Activated T-cell treated with anti-CD3 and anti-CD28 coated beads, Interleukin-2, amount 50 U/mL, for 48 hours (primary cell): Measurements from ENCODE around the gene ATP11C.
"Not testable (repeated sequence)": the region's sequence is repeated elsewhere in the genome, so short reads cannot be mapped to it uniquely, and the experiment has no call there.

Source experiments
- DNase-seq, 2 experiments: peaks; one replicate each; pipeline ENCODE4 v3.0.0-alpha.2; 2020

The ATP11C gene

GRCh38 chrX:139932901-139933796 lies at the start of gene ATP11C:
Gene ATP11C (minus strand): TSS chrX:139933053. CDS start chrX:139932042, 1,011 bp downstream.
- DNase-seq: peak; percentile 83 to 86

DNA sequence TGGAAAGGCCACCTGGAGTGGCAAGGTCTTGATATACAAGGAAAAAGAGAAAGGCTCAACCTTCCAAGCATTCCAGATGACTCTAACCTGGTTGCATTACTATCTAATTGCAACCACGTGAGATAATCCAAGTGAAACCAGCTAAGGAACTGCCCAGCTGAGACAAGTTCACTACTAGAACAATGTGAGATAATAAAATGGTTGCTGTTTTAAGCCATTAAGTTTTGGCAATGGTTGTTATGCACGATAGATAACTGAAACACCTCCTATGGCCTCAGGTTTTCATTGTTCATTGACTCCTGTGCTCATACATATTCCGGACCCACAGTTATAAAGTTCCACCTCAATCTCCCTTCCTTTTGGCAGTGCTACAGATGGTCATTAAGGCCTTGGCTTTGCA lies 41.6 kb upstream of the ATP11C start:
- DNase-seq: no peak

DNA sequence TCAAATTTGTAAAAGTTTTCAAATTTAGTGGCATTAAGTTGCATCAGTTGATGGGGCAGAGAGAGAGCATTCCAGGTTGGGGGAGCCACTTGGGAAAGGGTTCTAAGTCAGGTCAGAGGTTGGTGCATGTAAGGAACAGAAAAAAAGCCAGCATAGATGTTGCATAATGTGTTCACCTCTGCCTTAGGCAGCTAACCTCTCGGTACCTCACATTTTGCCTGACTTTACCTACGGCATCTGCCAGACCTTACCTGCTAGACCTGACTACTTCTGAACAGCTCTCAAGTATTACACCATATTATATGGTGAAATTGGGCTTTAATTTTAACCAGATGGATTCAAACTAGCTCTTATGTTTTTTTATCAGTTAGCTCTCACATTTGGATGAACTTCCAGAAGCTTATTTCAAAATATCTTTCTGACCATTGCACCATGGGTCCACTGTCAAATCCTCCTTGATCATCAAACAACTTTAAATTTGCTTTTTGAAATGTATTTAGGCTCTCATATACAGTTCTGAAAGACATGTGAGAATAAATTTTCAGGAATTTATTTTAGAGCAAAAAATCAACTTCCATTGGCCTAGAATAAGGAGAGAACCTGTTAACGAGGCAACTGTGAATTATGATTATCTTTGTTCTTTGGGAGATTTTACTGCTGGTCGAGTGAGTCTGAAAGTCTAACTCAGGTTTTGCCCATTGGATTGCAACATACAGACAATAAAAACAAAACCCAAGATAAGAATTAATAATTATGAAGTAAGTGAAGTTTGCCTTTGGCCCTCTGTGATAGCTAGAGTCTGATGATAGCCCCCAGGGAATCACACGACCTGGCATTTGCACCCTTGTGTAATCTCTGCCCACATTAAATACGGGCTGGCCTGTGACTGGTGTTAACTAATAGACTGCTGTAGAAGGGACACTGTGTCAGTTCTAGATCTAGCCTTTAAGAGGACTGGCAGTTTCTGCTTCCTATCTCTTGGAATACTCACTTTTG lies 40.1 kb upstream of the ATP11C start:
- no peak for DNase-seq

GRCh38 chrX:139972113-139972512 lies 39.3 kb upstream of the ATP11C start:
- no peak for DNase-seq

- DNase-seq: no peak
Measured at GRCh38 chrX:139971394-139971749, 38.5 kb upstream of the ATP11C start.

DNA sequence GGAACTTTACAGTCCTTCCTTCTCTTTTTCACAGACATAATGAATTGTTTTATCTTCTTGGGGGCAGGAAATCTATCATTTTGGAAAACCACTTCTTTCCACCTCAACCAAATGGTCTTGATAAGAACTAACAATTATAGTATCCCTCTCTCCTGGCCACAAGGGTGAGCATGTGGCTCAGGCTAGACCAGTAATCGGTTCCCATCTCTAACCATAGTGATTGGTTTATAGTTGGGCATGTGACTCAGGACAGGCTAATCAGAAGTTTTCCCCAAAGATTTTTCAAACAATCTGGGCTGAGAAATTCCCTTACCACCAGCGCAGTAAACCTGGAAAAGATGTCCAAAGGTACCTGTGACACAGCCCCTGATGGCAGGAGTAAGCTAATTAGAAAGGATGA lies 36.4 kb upstream of the ATP11C start:
- no peak for DNase-seq

DNA sequence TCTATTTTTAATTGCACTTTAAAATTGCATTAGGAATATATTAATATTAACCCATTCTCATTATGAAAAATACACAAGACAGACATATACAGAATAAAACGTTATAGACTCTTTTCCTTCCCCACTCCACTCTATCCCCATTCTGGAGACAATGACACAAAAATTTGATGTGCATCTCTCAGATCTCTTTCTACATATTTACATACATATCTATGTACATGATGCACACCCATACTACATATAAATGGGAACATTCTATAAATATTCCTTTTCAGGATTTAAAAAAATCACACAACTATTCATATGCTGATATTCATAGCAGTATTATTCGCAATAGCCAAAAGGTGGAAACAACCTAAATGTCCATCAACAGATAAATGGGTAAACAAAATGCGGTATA lies 34.9 kb upstream of the ATP11C start:
- no peak for DNase-seq

GRCh38 chrX:139967300-139967699 lies 34.4 kb upstream of the ATP11C start:
- DNase-seq: no peak

DNA sequence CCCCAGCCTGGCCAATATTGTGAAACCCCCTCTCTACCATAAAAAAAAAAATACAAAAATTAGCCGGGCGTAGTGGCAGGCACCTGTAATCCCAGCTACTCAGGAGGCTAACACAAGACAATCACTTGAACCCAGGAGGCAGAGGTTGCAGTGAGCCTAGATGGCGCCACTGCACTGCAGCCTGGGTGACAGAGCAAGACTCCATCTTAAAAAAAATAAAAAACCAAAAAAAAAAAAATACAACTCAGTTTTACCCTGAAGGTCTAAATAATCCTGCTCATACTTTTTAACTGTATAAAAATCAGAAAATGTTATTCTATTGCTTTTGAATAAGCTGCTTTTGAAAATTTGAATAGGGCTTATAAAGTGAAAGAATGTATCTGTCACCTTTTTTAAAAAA lies 33.3 kb upstream of the ATP11C start:
- peak in 1 of 2 experiments; percentile 28 for DNase-seq

GRCh38 chrX:139965421-139965820 lies 32.6 kb upstream of the ATP11C start, which contains the start of gene CXorf66:
Gene CXorf66 (minus strand): TSS chrX:139965521. CDS start chrX:139965496, 25 bp downstream.
- DNase-seq: no peak

DNA sequence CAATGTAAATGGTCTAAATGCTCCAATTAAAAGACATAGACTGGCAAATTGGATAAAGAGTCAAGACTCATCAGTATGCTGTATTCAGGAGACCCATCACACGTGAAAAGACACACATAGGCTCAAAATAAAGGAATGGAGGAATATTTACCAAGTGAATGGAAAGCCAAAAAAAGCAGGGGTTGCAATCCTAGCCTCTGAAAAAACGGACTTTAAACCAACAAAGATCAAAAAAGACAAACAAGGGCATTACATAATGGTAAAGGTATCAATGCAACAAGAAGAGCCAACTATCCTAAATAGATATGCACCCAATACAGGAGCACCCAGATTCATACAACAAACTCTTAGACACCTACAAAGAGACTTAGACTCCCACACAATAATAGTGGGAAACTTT lies 28.2 kb upstream of the ATP11C start:
- not testable (repeated sequence) for DNase-seq

DNA sequence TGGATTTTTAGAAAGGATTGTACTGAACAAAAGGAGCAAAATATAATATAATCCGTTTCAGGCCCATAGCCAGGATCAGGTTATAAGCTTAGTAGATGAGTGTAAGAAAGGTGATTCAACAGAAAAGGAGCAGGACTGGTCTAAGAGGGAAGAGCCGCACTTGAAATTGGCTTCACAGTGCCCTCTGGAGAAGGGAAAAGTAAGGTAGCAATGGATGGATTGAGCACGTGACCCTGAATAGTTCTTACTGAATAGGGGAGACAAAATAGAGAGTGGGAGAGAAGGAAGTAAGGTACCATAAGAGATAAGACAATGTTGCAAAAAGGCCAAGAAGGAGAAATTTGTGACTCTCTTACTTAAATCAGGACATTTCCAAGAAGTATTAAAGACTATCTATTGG lies 16.9 kb upstream of the ATP11C start:
- DNase-seq: no peak

DNA sequence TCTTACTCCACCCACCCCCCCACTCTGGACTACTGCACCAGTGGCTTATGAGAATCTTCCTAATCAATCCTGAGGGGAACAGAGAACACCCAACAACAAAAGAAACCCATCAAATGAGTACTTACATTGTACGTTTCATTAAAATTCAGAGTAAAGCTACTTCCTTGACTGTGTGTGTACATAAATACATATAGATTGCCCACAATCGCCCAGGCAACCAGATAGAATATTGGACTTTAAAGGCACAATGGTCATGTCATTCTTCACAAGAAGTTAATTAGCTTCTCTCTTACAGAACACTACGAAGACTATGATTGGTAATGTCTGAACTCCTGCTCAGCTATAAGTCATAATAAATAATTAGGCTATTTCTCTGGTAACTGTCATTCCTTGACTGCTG lies 12.2 kb upstream of the ATP11C start:
- no peak for DNase-seq

DNA sequence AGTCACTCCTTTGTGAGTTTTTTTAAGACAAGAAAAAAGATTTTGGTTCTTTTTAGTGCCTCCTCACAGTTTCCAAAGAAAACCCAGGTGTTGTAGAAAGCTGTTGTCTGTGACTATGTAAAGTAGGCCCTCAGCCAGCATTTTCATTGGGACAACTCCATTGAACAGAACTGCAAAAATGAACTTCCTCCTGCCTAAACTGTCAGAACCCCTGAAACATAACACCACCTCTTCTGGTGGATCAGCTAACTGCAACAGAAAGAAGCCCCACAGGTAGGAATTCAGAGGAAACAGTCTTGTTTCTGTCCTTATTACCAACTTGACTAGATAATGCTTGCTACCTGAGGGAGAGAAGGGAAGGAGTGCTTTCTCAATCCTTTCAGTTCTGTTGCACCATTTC lies 3.4 kb upstream of the ATP11C start:
- no peak for DNase-seq

DNA sequence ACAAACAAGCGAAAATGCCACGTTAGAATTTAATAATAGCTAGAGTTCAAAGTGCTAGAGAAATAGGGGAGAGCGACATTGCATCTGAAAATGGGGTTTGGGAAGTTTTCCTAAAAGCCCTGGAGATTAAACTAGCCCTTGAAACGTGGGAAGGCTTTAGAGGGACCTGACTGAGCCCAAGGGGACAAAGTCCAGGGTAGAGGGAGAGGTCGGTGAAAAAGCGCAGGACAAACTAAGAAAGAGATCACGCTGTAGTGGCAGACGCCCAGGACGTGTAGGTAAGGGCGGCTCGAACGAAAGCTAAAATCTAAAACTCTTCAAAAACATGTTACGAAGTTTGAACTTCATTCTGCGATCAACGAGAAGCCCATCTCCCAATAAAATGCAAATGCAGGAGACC lies 1.1 kb upstream of the ATP11C start:
- DNase-seq: no peak

DNA sequence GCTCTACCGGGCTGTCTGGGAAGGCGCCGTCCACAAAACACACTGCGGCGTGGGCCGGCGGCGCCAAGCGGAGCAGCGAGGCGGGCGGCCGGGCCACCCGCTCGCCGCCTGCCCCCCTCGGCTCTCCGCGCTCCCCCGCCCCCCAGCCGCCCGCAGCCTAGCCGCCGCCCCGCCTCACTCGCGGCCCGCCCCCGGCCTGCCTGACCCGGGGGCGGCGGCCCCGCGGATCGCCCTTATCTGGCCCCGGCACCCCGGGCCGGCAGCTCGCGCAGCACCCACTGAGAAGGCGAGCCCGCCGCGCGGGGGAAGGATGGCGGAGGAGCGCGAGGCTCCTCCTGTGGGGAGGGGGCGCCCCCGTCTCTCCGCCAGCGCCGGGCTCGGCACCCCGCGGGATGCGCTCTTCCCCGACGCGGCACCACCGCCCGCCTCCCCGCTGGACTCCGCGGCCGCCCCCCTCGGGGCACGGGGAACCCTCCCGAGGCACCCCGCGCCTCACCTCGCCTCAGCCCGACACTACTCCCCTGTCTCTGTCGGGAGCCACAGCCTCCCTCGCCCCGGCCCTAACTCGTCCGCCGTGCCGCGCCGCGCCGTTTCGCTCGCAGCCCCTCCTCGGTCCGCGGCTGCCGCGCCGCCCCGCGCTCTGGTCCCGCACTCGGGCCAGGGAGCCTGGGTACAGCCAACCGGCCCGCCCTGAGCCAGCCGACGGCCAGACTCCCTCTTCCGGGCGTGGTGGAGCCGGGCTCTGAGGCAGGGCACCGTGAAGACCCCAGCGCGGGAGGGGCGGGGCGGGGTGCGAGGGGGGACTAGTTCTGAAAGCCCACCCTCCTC lies 566 bp downstream of the ATP11C start:
- peak in 1 of 2 experiments; percentile 53 for DNase-seq

DNA sequence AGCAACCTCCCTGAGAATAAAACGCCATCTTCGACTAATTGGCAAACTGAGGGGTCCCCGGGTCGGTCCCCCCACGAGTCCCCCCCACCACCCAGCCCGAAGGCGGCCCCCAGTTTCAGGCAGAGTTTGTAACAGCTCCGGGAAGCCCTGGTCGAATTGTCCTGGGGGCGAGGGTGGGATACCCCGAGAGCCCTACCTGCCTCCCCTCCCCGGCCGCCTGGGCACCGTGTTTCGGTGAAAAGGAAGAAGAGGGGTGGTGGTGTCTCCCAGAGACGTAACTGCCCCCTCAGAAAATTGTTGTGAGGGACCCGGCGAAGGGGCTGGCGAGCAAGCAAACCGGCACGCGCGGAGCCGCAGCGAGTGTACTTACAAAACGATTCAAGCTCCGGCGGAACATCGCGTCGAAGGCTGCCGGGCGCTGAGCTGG lies 1.2 kb downstream of the ATP11C start:
- peak in 1 of 2 experiments; percentile 40 for DNase-seq

DNA sequence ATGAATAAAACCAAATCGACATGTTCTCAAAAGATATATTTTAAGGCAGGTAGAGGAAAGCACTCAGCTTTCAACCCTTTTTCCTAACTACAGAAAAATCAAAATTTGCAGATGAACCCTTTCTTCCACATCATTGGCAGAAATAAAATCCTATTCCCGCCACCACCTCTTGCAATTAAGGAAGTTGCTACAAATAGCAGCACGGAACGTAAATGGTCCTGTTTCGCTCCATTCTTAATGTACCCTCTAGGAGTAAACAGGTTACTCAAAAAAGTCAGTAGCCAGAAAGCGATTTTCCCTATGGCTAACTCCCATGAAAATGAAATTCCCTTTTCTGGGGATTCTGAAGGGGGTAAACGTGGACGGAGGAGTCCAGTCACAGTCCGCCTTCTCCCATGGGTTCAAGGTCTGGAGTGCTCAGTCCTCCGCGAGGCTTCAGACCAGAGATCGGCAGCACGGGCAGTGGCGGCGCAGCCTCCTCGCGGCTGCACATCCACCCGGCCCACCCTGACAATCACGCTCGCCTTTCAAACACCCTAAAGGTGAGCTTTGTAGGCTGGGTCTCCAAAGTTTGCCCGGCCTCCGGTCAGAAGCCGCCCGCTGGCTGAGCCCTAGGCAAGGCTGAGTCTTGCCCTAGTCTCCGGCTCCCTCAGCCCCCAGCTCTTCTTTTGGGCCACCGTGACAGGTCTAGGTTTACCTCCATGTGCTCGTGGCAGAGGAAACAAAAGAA lies 1.8 kb downstream of the ATP11C start:
- DNase-seq: peak; percentile 37 to 39

DNA sequence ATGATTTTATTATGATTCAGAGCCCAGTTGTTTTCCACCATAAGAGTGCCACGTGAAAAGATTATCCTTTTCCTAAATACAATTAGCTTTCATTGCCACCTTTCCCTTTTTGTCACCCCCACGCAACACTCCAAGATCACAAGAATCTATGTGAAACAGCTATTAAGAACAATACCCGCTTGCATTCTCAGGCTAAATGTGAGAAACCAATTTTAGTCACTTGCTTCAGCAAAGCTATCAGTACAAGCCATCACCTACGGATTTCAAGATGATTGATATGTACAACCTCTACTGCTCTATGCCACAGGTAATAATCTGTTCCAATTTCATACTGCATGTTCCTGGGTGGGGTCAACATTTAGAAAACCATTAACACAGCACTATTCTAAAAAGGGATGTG lies 2.5 kb downstream of the ATP11C start:
- no peak for DNase-seq

- no peak for DNase-seq
Measured at GRCh38 chrX:139929876-139930275, 3.0 kb downstream of the ATP11C start.

DNA sequence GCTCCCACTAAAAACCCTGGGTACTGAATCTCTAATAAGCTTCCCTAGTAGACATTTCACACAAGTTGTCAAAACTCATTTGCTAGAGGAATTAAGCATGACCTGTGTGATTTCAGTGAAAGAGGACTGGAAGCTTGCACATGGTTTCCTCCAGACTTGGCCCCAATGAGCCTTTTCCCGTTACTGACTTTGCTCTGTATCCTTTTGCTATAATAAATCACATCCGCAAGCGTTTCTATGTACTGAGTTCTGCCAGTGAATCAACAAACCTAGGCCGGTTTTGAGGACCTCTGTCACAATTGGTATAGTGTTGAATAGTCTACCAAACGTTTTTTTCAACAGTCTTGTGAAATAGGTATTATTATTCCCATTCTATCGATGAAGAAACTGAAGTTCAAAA lies 8.2 kb downstream of the ATP11C start:
- DNase-seq: no peak
